Skin of body (tissue), 2 donors: ENCODE results near the gene DLST. TPM values are rescaled to one million over a fixed set of nuclear protein-coding genes. Genes with fewer than 3 reads are reported as not detected.

Source experiments
- DNase-seq: peaks from one replicate; lab custom pipeline; 2025; lab: John Stamatoyannopoulos, UW
- total RNA-seq: library from RNA; depleted of rRNA; stranded (reverse); fragments of >200 nt; gene quantifications from one replicate; pipeline ENCODE4 v1.2.3, GENCODE V29; 2014

The DLST gene
- 68.8 TPM for total RNA-seq

GRCh38 chr14:74881431-74882102 lies at the start of gene DLST:
TSS of gene DLST (plus strand) at chr14:74881916. CDS start at chr14:74881954, 38 bp downstream.
- DNase-seq: peak; percentile 67

GRCh38 chr14:74832849-74833248 lies 48.9 kb upstream of the DLST start:
- no peak for DNase-seq

GRCh38 chr14:74834692-74835392 lies 46.9 kb upstream of the DLST start:
- no peak for DNase-seq

GRCh38 chr14:74835645-74836250 lies 46.0 kb upstream of the DLST start:
- no peak for DNase-seq

GRCh38 chr14:74836251-74836960 lies 45.3 kb upstream of the DLST start:
- no peak for DNase-seq

GRCh38 chr14:74838166-74838565 lies 43.5 kb upstream of the DLST start:
- DNase-seq: no peak

- DNase-seq: no peak
Measured at GRCh38 chr14:74840603-74841030, 41.1 kb upstream of the DLST start.

GRCh38 chr14:74841230-74842207 lies 40.2 kb upstream of the DLST start:
- no peak for DNase-seq

GRCh38 chr14:74843653-74844052 lies 38.1 kb upstream of the DLST start:
- peak; percentile 95 for DNase-seq

- DNase-seq: peak; percentile 79
Measured at GRCh38 chr14:74846168-74846567, 35.5 kb upstream of the DLST start.

- peak; percentile 69 for DNase-seq
Measured at GRCh38 chr14:74846968-74847665, 34.6 kb upstream of the DLST start.

- DNase-seq: no peak
Measured at GRCh38 chr14:74848768-74849167, 32.9 kb upstream of the DLST start.

- DNase-seq: peak; percentile 97
Measured at GRCh38 chr14:74852922-74853530, 28.7 kb upstream of the DLST start.

- no peak for DNase-seq
Measured at GRCh38 chr14:74853581-74853980, 28.1 kb upstream of the DLST start.

GRCh38 chr14:74855021-74855420 lies 26.7 kb upstream of the DLST start:
- DNase-seq: no peak

GRCh38 chr14:74855945-74856344 lies 25.8 kb upstream of the DLST start:
- DNase-seq: no peak

- DNase-seq: no peak
Measured at GRCh38 chr14:74856366-74856765, 25.4 kb upstream of the DLST start.

- no peak for DNase-seq
Measured at GRCh38 chr14:74858022-74858421, 23.7 kb upstream of the DLST start.

GRCh38 chr14:74859757-74860552 lies 21.8 kb upstream of the DLST start:
- DNase-seq: no peak
